ENCODE results near the gene MKRN1. TPM values are rescaled to one million over a fixed set of nuclear protein-coding genes. Genes with fewer than 3 reads are reported as not detected.
"Not testable (repeated sequence)": the region's sequence is repeated elsewhere in the genome, so short reads cannot be mapped to it uniquely, and the experiment has no call there.

The MKRN1 gene
- total RNA-seq, 1 experiment from 2014 or later: 68.8 TPM

GRCh38 chr7:140439359-140439758 is 39.9 kb downstream of the MKRN1 start:
- Histone ChIP-seq H3K4me3 (ENCODE audit: low read length) (no peak overlapping the region), H3K9ac (ENCODE audit: low read length) (no peak overlapping the region), H3K79me2 (ENCODE audit: low read length) (no peaks in the 10 kb centered on the region), H2AFZ (ENCODE audit: low read length) (no peak overlapping the region), H3K4me2 (ENCODE audit: low read depth, low read length, poor library complexity, severe bottlenecking) (no peak overlapping the region), H4K20me1 (ENCODE audit: insufficient read depth, low read depth, low read length) (no peaks in the 10 kb centered on the region; the same call in 1 of the 2 replicates), H3K4me1 (ENCODE audit: low read length) (peaks cover 7% of the 10 kb centered on the region), H3K36me3 (ENCODE audit: insufficient read depth, low read length) (no peaks in the 10 kb centered on the region), H3K9me2 (replicated peaks; ENCODE audit: insufficient read depth, low read length) (no peaks in the 10 kb centered on the region), H3K27me3 (ENCODE audit: low read length) (no peaks in the 10 kb centered on the region), H3K27ac (ENCODE audit: low read length) (no peak overlapping the region), H3K9me3 (ENCODE audit: low read length) (no peaks in the 10 kb centered on the region)
- DNase-seq: peak; percentile 54

- peaks cover 7% of the 10 kb centered on the region for H3K4me1 ChIP-seq (ENCODE audit: low read length)
- H3K27ac ChIP-seq (ENCODE audit: low read length): no peak overlapping the region
- H3K9me3 ChIP-seq (ENCODE audit: low read length): no peaks in the 10 kb centered on the region
- no peaks in the 10 kb centered on the region for H3K36me3 ChIP-seq (ENCODE audit: insufficient read depth, low read length)
- H3K79me2 ChIP-seq (ENCODE audit: low read length): no peaks in the 10 kb centered on the region
- H3K4me3 ChIP-seq (ENCODE audit: low read length): no peak overlapping the region
- H4K20me1 ChIP-seq (ENCODE audit: insufficient read depth, low read depth, low read length): no peaks in the 10 kb centered on the region
- no peak for DNase-seq
- no peak overlapping the region for H3K4me2 ChIP-seq (ENCODE audit: low read depth, low read length, poor library complexity, severe bottlenecking)
- no peaks in the 10 kb centered on the region for H3K9me2 ChIP-seq (replicated peaks; ENCODE audit: insufficient read depth, low read length)
- no peaks in the 10 kb centered on the region for H3K27me3 ChIP-seq (ENCODE audit: low read length)
- H2AFZ ChIP-seq (ENCODE audit: low read length): no peak overlapping the region
- no peak overlapping the region for H3K9ac ChIP-seq (ENCODE audit: low read length)
Measured at GRCh38 chr7:140435252-140435895, 43.9 kb downstream of the MKRN1 start.

- no peak overlapping the region for H3K9ac ChIP-seq (ENCODE audit: low read length)
- H3K4me1 ChIP-seq (ENCODE audit: low read length): no peaks in the 10 kb centered on the region
- no peaks in the 10 kb centered on the region for H3K9me3 ChIP-seq (ENCODE audit: low read length)
- DNase-seq: no peak
- no peak overlapping the region for H3K4me3 ChIP-seq (ENCODE audit: low read length)
- H3K36me3 ChIP-seq (ENCODE audit: insufficient read depth, low read length): no peaks in the 10 kb centered on the region
- H3K79me2 ChIP-seq (ENCODE audit: low read length): no peaks in the 10 kb centered on the region
- H3K27me3 ChIP-seq (ENCODE audit: low read length): no peaks in the 10 kb centered on the region
- H2AFZ ChIP-seq (ENCODE audit: low read length): no peak overlapping the region
- H3K9me2 ChIP-seq (replicated peaks; ENCODE audit: insufficient read depth, low read length): no peaks in the 10 kb centered on the region
- no peak overlapping the region for H3K4me2 ChIP-seq (ENCODE audit: low read depth, low read length, poor library complexity, severe bottlenecking)
- H3K27ac ChIP-seq (ENCODE audit: low read length): no peak overlapping the region
- no peaks in the 10 kb centered on the region for H4K20me1 ChIP-seq (ENCODE audit: insufficient read depth, low read depth, low read length)
Measured at GRCh38 chr7:140433396-140433795, 45.9 kb downstream of the MKRN1 start.

- Histone ChIP-seq H3K9me2 (replicated peaks; ENCODE audit: insufficient read depth, low read length) (no peaks in the 10 kb centered on the region), H3K9ac (ENCODE audit: low read length) (no peak overlapping the region), H3K79me2 (ENCODE audit: low read length) (no peaks in the 10 kb centered on the region), H4K20me1 (ENCODE audit: insufficient read depth, low read depth, low read length) (no peaks in the 10 kb centered on the region), H3K9me3 (ENCODE audit: low read length) (no peaks in the 10 kb centered on the region), H2AFZ (ENCODE audit: low read length) (no peak overlapping the region), H3K4me1 (ENCODE audit: low read length) (no peaks in the 10 kb centered on the region), H3K4me3 (ENCODE audit: low read length) (no peak overlapping the region), H3K36me3 (ENCODE audit: insufficient read depth, low read length) (no peaks in the 10 kb centered on the region), H3K27ac (ENCODE audit: low read length) (no peak overlapping the region), H3K4me2 (ENCODE audit: low read depth, low read length, poor library complexity, severe bottlenecking) (no peak overlapping the region), H3K27me3 (ENCODE audit: low read length) (no peaks in the 10 kb centered on the region)
- DNase-seq: no peak
Measured at GRCh38 chr7:140426130-140426529, 53.2 kb downstream of the MKRN1 start.

GRCh38 chr7:140425718-140426117 is 53.6 kb downstream of the MKRN1 start:
- no peak overlapping the region for H3K27ac ChIP-seq (ENCODE audit: low read length)
- H3K9ac ChIP-seq (ENCODE audit: low read length): no peak overlapping the region
- H3K4me3 ChIP-seq (ENCODE audit: low read length): no peak overlapping the region
- no peaks in the 10 kb centered on the region for H3K36me3 ChIP-seq (ENCODE audit: insufficient read depth, low read length)
- DNase-seq: no peak
- H4K20me1 ChIP-seq (ENCODE audit: insufficient read depth, low read depth, low read length): no peaks in the 10 kb centered on the region
- H2AFZ ChIP-seq (ENCODE audit: low read length): no peak overlapping the region
- H3K27me3 ChIP-seq (ENCODE audit: low read length): no peaks in the 10 kb centered on the region
- H3K4me2 ChIP-seq (ENCODE audit: low read depth, low read length, poor library complexity, severe bottlenecking): no peak overlapping the region
- H3K9me3 ChIP-seq (ENCODE audit: low read length): no peaks in the 10 kb centered on the region
- no peaks in the 10 kb centered on the region for H3K79me2 ChIP-seq (ENCODE audit: low read length)
- no peaks in the 10 kb centered on the region for H3K4me1 ChIP-seq (ENCODE audit: low read length)
- no peaks in the 10 kb centered on the region for H3K9me2 ChIP-seq (replicated peaks; ENCODE audit: insufficient read depth, low read length)

- no peak overlapping the region for H3K4me2 ChIP-seq (ENCODE audit: low read depth, low read length, poor library complexity, severe bottlenecking)
- H3K27me3 ChIP-seq (ENCODE audit: low read length): no peaks in the 10 kb centered on the region
- no peaks in the 10 kb centered on the region for H3K4me1 ChIP-seq (ENCODE audit: low read length)
- no peaks in the 10 kb centered on the region for H3K9me2 ChIP-seq (replicated peaks; ENCODE audit: insufficient read depth, low read length)
- no peak overlapping the region for H3K27ac ChIP-seq (ENCODE audit: low read length)
- H2AFZ ChIP-seq (ENCODE audit: low read length): no peak overlapping the region
- H3K9ac ChIP-seq (ENCODE audit: low read length): no peak overlapping the region
- no peaks in the 10 kb centered on the region for H3K36me3 ChIP-seq (ENCODE audit: insufficient read depth, low read length)
- no peak for DNase-seq
- no peaks in the 10 kb centered on the region for H3K79me2 ChIP-seq (ENCODE audit: low read length)
- no peak overlapping the region for H3K4me3 ChIP-seq (ENCODE audit: low read length)
- no peaks in the 10 kb centered on the region for H4K20me1 ChIP-seq (ENCODE audit: insufficient read depth, low read depth, low read length)
- H3K9me3 ChIP-seq (ENCODE audit: low read length): no peaks in the 10 kb centered on the region
Measured at GRCh38 chr7:140423501-140423900, 55.8 kb downstream of the MKRN1 start.

- no peak overlapping the region for H3K4me3 ChIP-seq (ENCODE audit: low read length)
Measured at GRCh38 chr7:140421521-140421920, 57.8 kb downstream of the MKRN1 start.

GRCh38 chr7:140418653-140419052 is 60.7 kb downstream of the MKRN1 start:
- Histone ChIP-seq H3K9ac (ENCODE audit: low read length) (no peak overlapping the region), H3K9me3 (ENCODE audit: low read length) (no peaks in the 10 kb centered on the region), H3K79me2 (ENCODE audit: low read length) (no peaks in the 10 kb centered on the region), H4K20me1 (ENCODE audit: insufficient read depth, low read depth, low read length) (no peaks in the 10 kb centered on the region), H3K36me3 (ENCODE audit: insufficient read depth, low read length) (no peaks in the 10 kb centered on the region), H3K4me1 (ENCODE audit: low read length) (no peaks in the 10 kb centered on the region), H3K9me2 (replicated peaks; ENCODE audit: insufficient read depth, low read length) (no peaks in the 10 kb centered on the region), H3K4me2 (ENCODE audit: low read depth, low read length, poor library complexity, severe bottlenecking) (no peak overlapping the region), H3K27ac (ENCODE audit: low read length) (no peak overlapping the region), H3K27me3 (ENCODE audit: low read length) (no peaks in the 10 kb centered on the region), H2AFZ (ENCODE audit: low read length) (no peak overlapping the region), H3K4me3 (ENCODE audit: low read length) (no peak overlapping the region)
- DNase-seq: no peak

More at GRCh38 chr7:140421521-140421920, 57.8 kb downstream of the MKRN1 start:
- Histone ChIP-seq H2AFZ (ENCODE audit: low read length) (no peak overlapping the region), H3K4me1 (ENCODE audit: low read length) (no peaks in the 10 kb centered on the region), H3K27me3 (ENCODE audit: low read length) (no peaks in the 10 kb centered on the region), H4K20me1 (ENCODE audit: insufficient read depth, low read depth, low read length) (no peaks in the 10 kb centered on the region), H3K9me2 (replicated peaks; ENCODE audit: insufficient read depth, low read length) (no peaks in the 10 kb centered on the region), H3K9ac (ENCODE audit: low read length) (no peak overlapping the region), H3K27ac (ENCODE audit: low read length) (no peak overlapping the region), H3K36me3 (ENCODE audit: insufficient read depth, low read length) (no peaks in the 10 kb centered on the region), H3K9me3 (ENCODE audit: low read length) (no peaks in the 10 kb centered on the region), H3K79me2 (ENCODE audit: low read length) (no peaks in the 10 kb centered on the region), H3K4me2 (ENCODE audit: low read depth, low read length, poor library complexity, severe bottlenecking) (no peak overlapping the region)
- no peak for DNase-seq

- not testable (repeated sequence) for H3K27me3 ChIP-seq (ENCODE audit: low read length); H3K4me2 ChIP-seq (ENCODE audit: low read depth, low read length, poor library complexity, severe bottlenecking); H4K20me1 ChIP-seq (ENCODE audit: insufficient read depth, low read depth, low read length); H3K79me2 ChIP-seq (ENCODE audit: low read length); H3K36me3 ChIP-seq (ENCODE audit: insufficient read depth, low read length); H3K4me3 ChIP-seq (ENCODE audit: low read length); H3K27ac ChIP-seq (ENCODE audit: low read length); H3K9me2 ChIP-seq (replicated peaks; ENCODE audit: insufficient read depth, low read length); H2AFZ ChIP-seq (ENCODE audit: low read length); H3K9ac ChIP-seq (ENCODE audit: low read length); H3K4me1 ChIP-seq (ENCODE audit: low read length); H3K9me3 ChIP-seq (ENCODE audit: low read length); DNase-seq
Measured at GRCh38 chr7:140418156-140418472, 61.2 kb downstream of the MKRN1 start.

Data from Karpas-422 (cell line).